ENCODE data around the gene DCDC1.

DNA sequence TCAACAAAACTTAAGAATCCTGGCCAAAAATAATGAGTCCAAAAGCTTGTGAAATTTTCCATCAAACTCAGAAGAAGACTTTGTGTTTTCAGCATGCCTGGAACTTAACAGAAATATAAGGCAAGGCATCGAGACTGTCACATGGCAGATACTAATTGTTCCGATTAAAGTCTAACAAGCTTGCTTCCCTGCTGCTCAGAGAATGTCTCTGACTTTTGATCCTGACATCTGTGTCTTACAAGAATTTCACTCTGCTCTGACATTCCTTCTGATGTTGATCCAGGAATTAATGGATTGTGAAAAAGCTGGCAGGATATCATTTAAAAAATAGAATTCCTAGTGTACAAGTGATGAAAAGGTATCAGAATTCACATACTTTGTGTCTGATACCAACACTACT, 170.2 kb downstream of the DCDC1 start:
- TF ChIP-seq CTCF (IDR thresholded peaks at IDR 0.05) (no peak), POLR2A (IDR thresholded peaks at IDR 0.05) (no peak), POLR2AphosphoS5 (IDR thresholded peaks at IDR 0.05; ENCODE audit: insufficient read depth in 1 of 2, low read depth in 1 of 2) (no peak)
